Right forelimb (tissue), 1 donor: ENCODE data around the gene ZMYM4.
"Not testable (repeated sequence)": the region's sequence is repeated elsewhere in the genome, so short reads cannot be mapped to it uniquely, and the experiment has no call there.

Source experiments
- DNase-seq: peaks from one replicate; pipeline ENCODE4 v3.0.0-alpha.2; 2018

Gene ZMYM4

GRCh38 chr1:35461966-35462651, 193.6 kb downstream of the ZMYM4 start:
- no peak for DNase-seq

DNA sequence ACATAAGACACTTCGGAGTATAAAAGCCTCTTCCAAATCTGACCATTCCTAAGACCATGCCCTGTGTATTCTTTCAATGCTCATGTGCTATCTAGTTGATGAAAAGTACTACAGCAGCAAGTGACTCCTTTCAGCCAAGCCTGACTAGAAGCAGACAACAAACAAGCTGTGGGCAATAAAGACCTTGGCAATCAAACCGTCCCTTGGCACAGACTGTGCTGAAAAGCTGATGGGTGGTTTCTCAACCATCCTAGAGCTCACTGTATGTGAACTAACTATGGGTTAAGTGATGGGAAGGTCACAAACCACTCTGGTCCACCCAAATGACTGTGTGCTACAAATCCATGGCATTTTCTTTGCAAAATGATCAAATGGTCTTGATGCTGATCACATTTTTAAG, 194.7 kb downstream of the ZMYM4 start:
- DNase-seq = no peak

- not testable (repeated sequence) for DNase-seq
Measured at GRCh38 chr1:35463749-35464148, 195.2 kb downstream of the ZMYM4 start.

GRCh38 chr1:35466120-35466519, 197.6 kb downstream of the ZMYM4 start:
- DNase-seq = no peak

GRCh38 chr1:35470977-35471613, 202.6 kb downstream of the ZMYM4 start:
- DNase-seq = no peak
